K562 (cell line): ENCODE data around the gene MPIG6B. TPM values are rescaled to one million over a fixed set of nuclear protein-coding genes. Genes with fewer than 3 reads are reported as not detected.

Experiments
- ATF7 ChIP-seq: fragments of 450-650 bp; IDR thresholded peaks from 2 replicates; pipeline ENCODE4 v1.7.1; 2014; ENCODE audit warnings: mild to moderate bottlenecking, moderate library complexity
- BCOR ChIP-seq: fragments of 450-650 bp; IDR thresholded peaks from 2 replicates; pipeline ENCODE4 v1.6.1; 2016
- BHLHE40 ChIP-seq: IDR thresholded peaks from 2 replicates; pipeline ENCODE4 v1.6.1; 2011; ENCODE audit warnings: low read length, improper control_type of control experiment
- BRD4 ChIP-seq: fragments of 200-600 bp; sonication (generic); IDR thresholded peaks from 2 replicates; pipeline ENCODE4 v1.6.1; 2017; ENCODE audit warnings: inconsistent platforms
- CSDE1 ChIP-seq, 2 experiments: fragments of 450-650 bp; IDR thresholded peaks; 2 replicates each; pipeline ENCODE4 v1.6.1; 2016; ENCODE audit warnings: mild to moderate bottlenecking in 1 of 2
- KDM2B ChIP-seq: fragments of 250-450 bp; sonication (Bioruptor Pico); IDR thresholded peaks from 2 replicates; pipeline ENCODE4 v1.8.0; 2021; ENCODE audit warnings: mild to moderate bottlenecking, moderate library complexity
- SMAD2 ChIP-seq: fragments of 150-350 bp; IDR thresholded peaks from 2 replicates; pipeline ENCODE4 v1.6.1; 2014; ENCODE audit warnings: low read depth, mild to moderate bottlenecking, low read length
- SUPT5H ChIP-seq: fragments of 450-650 bp; IDR thresholded peaks from 2 replicates; pipeline ENCODE4 v1.6.1; 2016
- polyA plus RNA-seq, 8 experiments: library from polyadenylated mRNA; depleted of rRNA in 4 of 8; stranded (reverse) in 5 of 8; unstranded in 3 of 8; fragments of >200 nt; fragmentation: Nextera tagmentation in 2 of 8; fragmentation: Illumina TruSeq in 1 of 8; extraction: Ambion mirVana in 2 of 8; extraction: Trizol in 1 of 8; gene quantifications; 2 replicates each; pipeline versions ENCODE4 v1.2.1 to v1.2.3, GENCODE V29; 2011 to 2014; ENCODE audit warnings: inconsistent platforms in 1 of 8, missing spikeins in 1 of 8
- total RNA-seq, 7 experiments: library from RNA; depleted of rRNA in 6 of 7; stranded (reverse); fragments of >200 nt in 6 of 7; fragmentation: Illumina TruSeq in 2 of 7; extraction: Trizol in 2 of 7; gene quantifications; 2 replicates each; pipeline versions ENCODE4 v1.2.1 to v1.2.3, GENCODE V29; 2011 to 2021; ENCODE audit warnings: low replicate concordance in 1 of 7
- TF ChIP-seq, protein P1 (sequence below): fragments of 250-450 bp; sonication (Bioruptor Pico); IDR thresholded peaks from 2 replicates; pipeline ENCODE4 v1.4.0; 2020; ENCODE audit warnings: mild to moderate bottlenecking, moderate library complexity
- TF ChIP-seq, protein P2 (sequence below), 2 experiments: fragments of 450-650 bp; formaldehyde crosslinking in 1 of 2; IDR thresholded peaks; 2 replicates each; pipeline versions ENCODE4 v1.4.0 to v1.6.1; 2014 to 2020; ENCODE audit warnings: mild to moderate bottlenecking in 2 of 2, borderline replicate concordance in 1 of 2, low read depth in 1 of 2
- TF ChIP-seq, protein P3 (sequence below): fragments of 450-650 bp; IDR thresholded peaks from 2 replicates; pipeline ENCODE4 v1.6.1; 2017; ENCODE audit warnings: antibody characterized with exemption, mild to moderate bottlenecking
- TF ChIP-seq, protein P4 (sequence below), 2 experiments: fragments of 200-800 bp in 1 of 2; sonication (Bioruptor generic) in 1 of 2; sonication (generic) in 1 of 2; formaldehyde crosslinking in 1 of 2; IDR thresholded peaks in 1 of 2; conservative IDR thresholded peaks in 1 of 2; 2 replicates each; pipeline versions ENCODE4 v1.5.0 to v1.6.1; 2016 to 2020; ENCODE audit warnings: missing compliant biosample characterization in 1 of 2, missing genetic modification characterization in 1 of 2, missing genetic modification reagents in 1 of 2

Gene MPIG6B
- total and polyA plus RNA-seq, 9 of the 15 experiments (the other 6 are each of a cell fraction or from before 2014, with no cell fraction given): 0.11 to 1.2 (median 0.28) TPM; not detected in 1

DNA sequence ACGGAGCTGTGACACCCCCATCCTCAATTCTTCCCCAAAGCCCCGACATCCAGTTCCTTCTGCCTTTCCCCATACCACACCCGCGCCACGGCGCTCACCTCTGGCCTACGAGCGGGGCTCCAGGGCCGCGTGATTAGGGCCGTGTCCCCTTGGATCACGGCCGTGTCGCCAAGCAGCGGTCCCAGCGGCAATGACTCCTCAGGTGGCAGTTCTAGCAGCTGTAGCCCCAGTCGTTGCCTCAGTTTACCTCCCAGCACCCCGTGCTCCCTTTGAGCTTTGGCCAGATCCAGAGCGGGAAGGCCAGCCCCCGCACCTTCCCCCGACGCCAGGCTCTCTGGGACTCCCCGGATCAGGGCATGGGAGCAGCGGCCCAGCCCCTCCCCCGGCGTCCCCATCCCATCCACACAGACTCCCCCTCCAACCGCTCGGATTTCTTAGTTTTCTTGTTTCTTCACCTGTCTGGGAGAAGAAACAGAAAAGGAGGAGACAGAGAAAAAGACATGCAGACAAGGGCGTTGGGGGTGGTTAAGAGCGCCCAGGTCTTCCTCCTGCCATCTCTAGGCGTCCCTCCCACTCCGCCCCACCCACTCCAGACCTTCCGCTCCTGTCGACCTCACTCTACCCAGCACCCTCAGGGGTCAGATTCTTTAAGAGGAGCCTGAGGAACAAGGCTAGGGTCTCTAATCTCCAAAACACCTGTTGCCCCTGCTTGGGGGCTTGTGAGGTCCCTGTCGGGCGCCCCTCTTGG, 5.8 kb downstream of the MPIG6B start, which contains the start of gene DDAH2 (continued):
- TF ChIP-seq BRD4: no peak
- no peak for TF ChIP-seq CSDE1 (IDR thresholded peaks at IDR 0.05)
- peak; percentile 85 for TF ChIP-seq BCOR
- TF ChIP-seq SMAD2: no peak
- TF ChIP-seq KDM2B: no peak
- no peak for TF ChIP-seq BHLHE40
- no peak for TF ChIP-seq SUPT5H
- TF ChIP-seq, protein P1, sequence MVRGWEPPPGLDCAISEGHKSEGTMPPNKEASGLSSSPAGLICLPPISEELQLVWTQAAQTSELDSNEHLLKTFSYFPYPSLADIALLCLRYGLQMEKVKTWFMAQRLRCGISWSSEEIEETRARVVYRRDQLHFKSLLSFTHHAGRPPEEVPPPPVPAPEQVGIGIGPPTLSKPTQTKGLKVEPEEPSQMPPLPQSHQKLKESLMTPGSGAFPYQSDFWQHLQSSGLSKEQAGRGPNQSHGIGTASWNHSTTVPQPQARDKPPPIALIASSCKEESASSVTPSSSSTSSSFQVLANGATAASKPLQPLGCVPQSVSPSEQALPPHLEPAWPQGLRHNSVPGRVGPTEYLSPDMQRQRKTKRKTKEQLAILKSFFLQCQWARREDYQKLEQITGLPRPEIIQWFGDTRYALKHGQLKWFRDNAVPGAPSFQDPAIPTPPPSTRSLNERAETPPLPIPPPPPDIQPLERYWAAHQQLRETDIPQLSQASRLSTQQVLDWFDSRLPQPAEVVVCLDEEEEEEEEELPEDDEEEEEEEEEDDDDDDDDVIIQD (CRISPR knock-in tag): no peak
- TF ChIP-seq ATF7: no peak
- TF ChIP-seq, protein P2, sequence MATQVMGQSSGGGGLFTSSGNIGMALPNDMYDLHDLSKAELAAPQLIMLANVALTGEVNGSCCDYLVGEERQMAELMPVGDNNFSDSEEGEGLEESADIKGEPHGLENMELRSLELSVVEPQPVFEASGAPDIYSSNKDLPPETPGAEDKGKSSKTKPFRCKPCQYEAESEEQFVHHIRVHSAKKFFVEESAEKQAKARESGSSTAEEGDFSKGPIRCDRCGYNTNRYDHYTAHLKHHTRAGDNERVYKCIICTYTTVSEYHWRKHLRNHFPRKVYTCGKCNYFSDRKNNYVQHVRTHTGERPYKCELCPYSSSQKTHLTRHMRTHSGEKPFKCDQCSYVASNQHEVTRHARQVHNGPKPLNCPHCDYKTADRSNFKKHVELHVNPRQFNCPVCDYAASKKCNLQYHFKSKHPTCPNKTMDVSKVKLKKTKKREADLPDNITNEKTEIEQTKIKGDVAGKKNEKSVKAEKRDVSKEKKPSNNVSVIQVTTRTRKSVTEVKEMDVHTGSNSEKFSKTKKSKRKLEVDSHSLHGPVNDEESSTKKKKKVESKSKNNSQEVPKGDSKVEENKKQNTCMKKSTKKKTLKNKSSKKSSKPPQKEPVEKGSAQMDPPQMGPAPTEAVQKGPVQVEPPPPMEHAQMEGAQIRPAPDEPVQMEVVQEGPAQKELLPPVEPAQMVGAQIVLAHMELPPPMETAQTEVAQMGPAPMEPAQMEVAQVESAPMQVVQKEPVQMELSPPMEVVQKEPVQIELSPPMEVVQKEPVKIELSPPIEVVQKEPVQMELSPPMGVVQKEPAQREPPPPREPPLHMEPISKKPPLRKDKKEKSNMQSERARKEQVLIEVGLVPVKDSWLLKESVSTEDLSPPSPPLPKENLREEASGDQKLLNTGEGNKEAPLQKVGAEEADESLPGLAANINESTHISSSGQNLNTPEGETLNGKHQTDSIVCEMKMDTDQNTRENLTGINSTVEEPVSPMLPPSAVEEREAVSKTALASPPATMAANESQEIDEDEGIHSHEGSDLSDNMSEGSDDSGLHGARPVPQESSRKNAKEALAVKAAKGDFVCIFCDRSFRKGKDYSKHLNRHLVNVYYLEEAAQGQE (IDR thresholded peaks at IDR 0.05; ENCODE audit: borderline replicate concordance): no peak
- TF ChIP-seq, protein P2 (CRISPR knock-in tag; IDR thresholded peaks at IDR 0.05; ENCODE audit: low read depth): no peak
- TF ChIP-seq, protein P3, sequence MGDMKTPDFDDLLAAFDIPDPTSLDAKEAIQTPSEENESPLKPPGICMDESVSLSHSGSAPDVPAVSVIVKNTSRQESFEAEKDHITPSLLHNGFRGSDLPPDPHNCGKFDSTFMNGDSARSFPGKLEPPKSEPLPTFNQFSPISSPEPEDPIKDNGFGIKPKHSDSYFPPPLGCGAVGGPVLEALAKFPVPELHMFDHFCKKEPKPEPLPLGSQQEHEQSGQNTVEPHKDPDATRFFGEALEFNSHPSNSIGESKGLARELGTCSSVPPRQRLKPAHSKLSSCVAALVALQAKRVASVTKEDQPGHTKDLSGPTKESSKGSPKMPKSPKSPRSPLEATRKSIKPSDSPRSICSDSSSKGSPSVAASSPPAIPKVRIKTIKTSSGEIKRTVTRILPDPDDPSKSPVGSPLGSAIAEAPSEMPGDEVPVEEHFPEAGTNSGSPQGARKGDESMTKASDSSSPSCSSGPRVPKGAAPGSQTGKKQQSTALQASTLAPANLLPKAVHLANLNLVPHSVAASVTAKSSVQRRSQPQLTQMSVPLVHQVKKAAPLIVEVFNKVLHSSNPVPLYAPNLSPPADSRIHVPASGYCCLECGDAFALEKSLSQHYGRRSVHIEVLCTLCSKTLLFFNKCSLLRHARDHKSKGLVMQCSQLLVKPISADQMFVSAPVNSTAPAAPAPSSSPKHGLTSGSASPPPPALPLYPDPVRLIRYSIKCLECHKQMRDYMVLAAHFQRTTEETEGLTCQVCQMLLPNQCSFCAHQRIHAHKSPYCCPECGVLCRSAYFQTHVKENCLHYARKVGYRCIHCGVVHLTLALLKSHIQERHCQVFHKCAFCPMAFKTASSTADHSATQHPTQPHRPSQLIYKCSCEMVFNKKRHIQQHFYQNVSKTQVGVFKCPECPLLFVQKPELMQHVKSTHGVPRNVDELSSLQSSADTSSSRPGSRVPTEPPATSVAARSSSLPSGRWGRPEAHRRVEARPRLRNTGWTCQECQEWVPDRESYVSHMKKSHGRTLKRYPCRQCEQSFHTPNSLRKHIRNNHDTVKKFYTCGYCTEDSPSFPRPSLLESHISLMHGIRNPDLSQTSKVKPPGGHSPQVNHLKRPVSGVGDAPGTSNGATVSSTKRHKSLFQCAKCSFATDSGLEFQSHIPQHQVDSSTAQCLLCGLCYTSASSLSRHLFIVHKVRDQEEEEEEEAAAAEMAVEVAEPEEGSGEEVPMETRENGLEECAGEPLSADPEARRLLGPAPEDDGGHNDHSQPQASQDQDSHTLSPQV: no peak
- TF ChIP-seq, protein P4, sequence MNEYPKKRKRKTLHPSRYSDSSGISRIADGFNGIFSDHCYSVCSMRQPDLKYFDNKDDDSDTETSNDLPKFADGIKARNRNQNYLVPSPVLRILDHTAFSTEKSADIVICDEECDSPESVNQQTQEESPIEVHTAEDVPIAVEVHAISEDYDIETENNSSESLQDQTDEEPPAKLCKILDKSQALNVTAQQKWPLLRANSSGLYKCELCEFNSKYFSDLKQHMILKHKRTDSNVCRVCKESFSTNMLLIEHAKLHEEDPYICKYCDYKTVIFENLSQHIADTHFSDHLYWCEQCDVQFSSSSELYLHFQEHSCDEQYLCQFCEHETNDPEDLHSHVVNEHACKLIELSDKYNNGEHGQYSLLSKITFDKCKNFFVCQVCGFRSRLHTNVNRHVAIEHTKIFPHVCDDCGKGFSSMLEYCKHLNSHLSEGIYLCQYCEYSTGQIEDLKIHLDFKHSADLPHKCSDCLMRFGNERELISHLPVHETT (CRISPR knock-in tag; conservative IDR thresholded peaks at IDR 0.05 in 1 of 2, IDR thresholded peaks at IDR 0.05 in 1 of 2): no peak
